Thyroid gland (tissue), 4 donors: Measurements from ENCODE around the gene MYO10.

Experiments used
- POLR2A ChIP-seq, 2 donors: fragments of 450-650 bp; IDR thresholded peaks; one replicate each; pipeline ENCODE4 v1.6.1; 2017; ENCODE audit warnings: antibody characterized with exemption in 2 of 2, mild to moderate bottlenecking in 2 of 2, moderate library complexity in 1 of 2
- TF ChIP-seq, protein P1 (sequence below), 6 experiments: fragments of 200-600 bp in 3 of 6; fragments of 450-650 bp in 3 of 6; sonication (generic) in 3 of 6; IDR thresholded peaks; one replicate each; pipeline ENCODE4 v1.5.1; 2016 to 2019; ENCODE audit warnings: antibody characterized with exemption in 6 of 6, mild to moderate bottlenecking in 2 of 6, inconsistent platforms in 1 of 6, moderate library complexity in 1 of 6

GRCh38 chr5:16669776-16670175 lies 266.3 kb downstream of the MYO10 start:
- TF ChIP-seq, protein P1, sequence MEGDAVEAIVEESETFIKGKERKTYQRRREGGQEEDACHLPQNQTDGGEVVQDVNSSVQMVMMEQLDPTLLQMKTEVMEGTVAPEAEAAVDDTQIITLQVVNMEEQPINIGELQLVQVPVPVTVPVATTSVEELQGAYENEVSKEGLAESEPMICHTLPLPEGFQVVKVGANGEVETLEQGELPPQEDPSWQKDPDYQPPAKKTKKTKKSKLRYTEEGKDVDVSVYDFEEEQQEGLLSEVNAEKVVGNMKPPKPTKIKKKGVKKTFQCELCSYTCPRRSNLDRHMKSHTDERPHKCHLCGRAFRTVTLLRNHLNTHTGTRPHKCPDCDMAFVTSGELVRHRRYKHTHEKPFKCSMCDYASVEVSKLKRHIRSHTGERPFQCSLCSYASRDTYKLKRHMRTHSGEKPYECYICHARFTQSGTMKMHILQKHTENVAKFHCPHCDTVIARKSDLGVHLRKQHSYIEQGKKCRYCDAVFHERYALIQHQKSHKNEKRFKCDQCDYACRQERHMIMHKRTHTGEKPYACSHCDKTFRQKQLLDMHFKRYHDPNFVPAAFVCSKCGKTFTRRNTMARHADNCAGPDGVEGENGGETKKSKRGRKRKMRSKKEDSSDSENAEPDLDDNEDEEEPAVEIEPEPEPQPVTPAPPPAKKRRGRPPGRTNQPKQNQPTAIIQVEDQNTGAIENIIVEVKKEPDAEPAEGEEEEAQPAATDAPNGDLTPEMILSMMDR (IDR thresholded peaks at IDR 0.05): no peak
- TF ChIP-seq POLR2A (IDR thresholded peaks at IDR 0.05): no peak
